ENCODE results near the gene ZNF35. TPM values are rescaled to one million over a fixed set of nuclear protein-coding genes. Genes with fewer than 3 reads are reported as not detected.

The ZNF35 gene
- total and polyA plus RNA-seq, 10 of the 15 experiments (the other 5 are each of a cell fraction or from before 2014, with no cell fraction given): 9.3 to 21.1 (median 13.4) TPM

- Histone ChIP-seq H3K4me3 (no peak overlapping the region), H3K36me3 (ENCODE audit: control insufficient read depth in 2 of 2, insufficient read depth in 2 of 2, low read length in 1 of 2) (no peaks in the 10 kb centered on the region), H3K27ac (ENCODE audit: control insufficient read depth, insufficient read depth) (no peak overlapping the region), H3K9me3 (replicated peaks; ENCODE audit: control insufficient read depth, insufficient read depth, low read length) (no peaks in the 10 kb centered on the region; the same call in 2 of the 3 replicates), H3K4me2 (ENCODE audit: control insufficient read depth, insufficient read depth) (no peak overlapping the region), H3K79me2 (ENCODE audit: control insufficient read depth, insufficient read depth, low read length) (no peaks in the 10 kb centered on the region), H4K20me1 (ENCODE audit: control insufficient read depth, insufficient read depth) (no peaks in the 10 kb centered on the region), H3K27me3 (replicated peaks in 1 of 2; ENCODE audit: control insufficient read depth in 2 of 2, insufficient read depth in 2 of 2, low read length in 1 of 2) (no peaks in the 10 kb centered on the region), H3K4me1 (ENCODE audit: control insufficient read depth, insufficient read depth, low read length) (no peaks in the 10 kb centered on the region), H2AFZ (ENCODE audit: control insufficient read depth, low read depth, low read length) (no peak overlapping the region), H3K9ac (ENCODE audit: control insufficient read depth, insufficient read depth, low read length) (no peak overlapping the region)
- no peak for ATAC-seq
- no TSS peak for BruUV-seq (replicated peaks)
- ChIA-PET CTCF (no interaction called here), RAD21 (ENCODE audit: unreplicated experiment) (no interaction called here), POLR2A (no interaction called here), SMC1A (ENCODE audit: uncharacterized antibody, unreplicated experiment) (interaction anchor here (0.9 kb wide), 1 partner anchor 10 kb away, joined by 3 read pairs; no protein-coding TSS in a partner anchor)
- FAIRE-seq: no peak
- TF ChIP-seq NRF1 (conservative IDR thresholded peaks at IDR 0.05; ENCODE audit: low read depth, low read length): no peak
- TF ChIP-seq NFYA (IDR thresholded peaks at IDR 0.05; ENCODE audit: borderline replicate concordance, low read depth, low read length): no peak
- no peak for TF ChIP-seq ZNF207 (IDR thresholded peaks at IDR 0.05; ENCODE audit: borderline replicate concordance)
- no peak for TF ChIP-seq POLR2AphosphoS5 (IDR thresholded peaks at IDR 0.05; ENCODE audit: low read length)
- no peak for TF ChIP-seq MXI1 (IDR thresholded peaks at IDR 0.05; ENCODE audit: low read depth, low read length)
- no peak for TF ChIP-seq E2F8 (IDR thresholded peaks at IDR 0.05; ENCODE audit: low read depth, partially characterized antibody)
- TF ChIP-seq, protein P1, sequence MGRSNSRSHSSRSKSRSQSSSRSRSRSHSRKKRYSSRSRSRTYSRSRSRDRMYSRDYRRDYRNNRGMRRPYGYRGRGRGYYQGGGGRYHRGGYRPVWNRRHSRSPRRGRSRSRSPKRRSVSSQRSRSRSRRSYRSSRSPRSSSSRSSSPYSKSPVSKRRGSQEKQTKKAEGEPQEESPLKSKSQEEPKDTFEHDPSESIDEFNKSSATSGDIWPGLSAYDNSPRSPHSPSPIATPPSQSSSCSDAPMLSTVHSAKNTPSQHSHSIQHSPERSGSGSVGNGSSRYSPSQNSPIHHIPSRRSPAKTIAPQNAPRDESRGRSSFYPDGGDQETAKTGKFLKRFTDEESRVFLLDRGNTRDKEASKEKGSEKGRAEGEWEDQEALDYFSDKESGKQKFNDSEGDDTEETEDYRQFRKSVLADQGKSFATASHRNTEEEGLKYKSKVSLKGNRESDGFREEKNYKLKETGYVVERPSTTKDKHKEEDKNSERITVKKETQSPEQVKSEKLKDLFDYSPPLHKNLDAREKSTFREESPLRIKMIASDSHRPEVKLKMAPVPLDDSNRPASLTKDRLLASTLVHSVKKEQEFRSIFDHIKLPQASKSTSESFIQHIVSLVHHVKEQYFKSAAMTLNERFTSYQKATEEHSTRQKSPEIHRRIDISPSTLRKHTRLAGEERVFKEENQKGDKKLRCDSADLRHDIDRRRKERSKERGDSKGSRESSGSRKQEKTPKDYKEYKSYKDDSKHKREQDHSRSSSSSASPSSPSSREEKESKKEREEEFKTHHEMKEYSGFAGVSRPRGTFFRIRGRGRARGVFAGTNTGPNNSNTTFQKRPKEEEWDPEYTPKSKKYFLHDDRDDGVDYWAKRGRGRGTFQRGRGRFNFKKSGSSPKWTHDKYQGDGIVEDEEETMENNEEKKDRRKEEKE (IDR thresholded peaks at IDR 0.05): no peak
- TF ChIP-seq BACH1 (IDR thresholded peaks at IDR 0.05; ENCODE audit: borderline replicate concordance): no peak
- no peak for TF ChIP-seq ZBTB4 (CRISPR knock-in tag; IDR thresholded peaks at IDR 0.05)
- TF ChIP-seq BRCA1 (IDR thresholded peaks at IDR 0.05; ENCODE audit: low read depth, low read length): no peak
- TF ChIP-seq SMAD5 (IDR thresholded peaks at IDR 0.05; ENCODE audit: low read depth): no peak
- TF ChIP-seq CHD4 (IDR thresholded peaks at IDR 0.05): no peak
- 0% methylated on average over 2 of the region's 2 CpGs for WGBS (ENCODE audit: insufficient coverage, insufficient replicate concordance, low lambda C conversion rate, missing lambda C conversion rate)
- intact Hi-C loops (cut with micrococcal nuclease; ENCODE audit: unreplicated experiment): no loop called here
- DNase-seq (ENCODE audit: low read depth, low spot score): no peak
- in situ Hi-C loops (cut with MboI): no loop called here
Measured at GRCh38 chr3:44674211-44674610, 25.7 kb downstream of the ZNF35 start.
